ENCODE measurements around the gene XXYLT1. TPM values are rescaled to one million over a fixed set of nuclear protein-coding genes. Genes with fewer than 3 reads are reported as not detected.

Gene XXYLT1
- total RNA-seq, 1 donor from 2014 or later: 42.9 TPM

GRCh38 chr3:195129072-195129643 is 141.8 kb downstream of the XXYLT1 start:
- TF ChIP-seq CTCF (IDR thresholded peaks at IDR 0.05; ENCODE audit: unreplicated experiment): no peak
- no peak for DNase-seq (ENCODE audit: low spot score in 2 of 2, unreplicated experiment in 2 of 2)
- Mint-ChIP-seq H3K27me3 (ENCODE audit: low read depth) (no peaks in the 10 kb centered on the region), H3K36me3 (no peaks in the 10 kb centered on the region), H3K9me3 (peaks cover 3% of the 10 kb centered on the region), H3K4me3 (no peak overlapping the region), H3K4me1 (peaks cover 39% of the 10 kb centered on the region), H3K27ac (peak overlapping the region; percentile 13)

GRCh38 chr3:195128255-195129071 is 142.5 kb downstream of the XXYLT1 start:
- Mint-ChIP-seq H3K27ac (no peak overlapping the region), H3K36me3 (no peaks in the 10 kb centered on the region)

GRCh38 chr3:195126056-195126605 is 144.8 kb downstream of the XXYLT1 start:
- H3K4me1 Mint-ChIP-seq: peaks cover 32% of the 10 kb centered on the region
- no peaks in the 10 kb centered on the region for H3K27me3 Mint-ChIP-seq (ENCODE audit: low read depth)
- no peaks in the 10 kb centered on the region for H3K36me3 Mint-ChIP-seq
- TF ChIP-seq CTCF (IDR thresholded peaks at IDR 0.05; ENCODE audit: unreplicated experiment): no peak
- DNase-seq (ENCODE audit: low spot score in 2 of 2, unreplicated experiment in 2 of 2): no peak
- peaks cover 3% of the 10 kb centered on the region for H3K9me3 Mint-ChIP-seq
- no peak overlapping the region for H3K27ac Mint-ChIP-seq
- H3K4me3 Mint-ChIP-seq: no peak overlapping the region

More at GRCh38 chr3:195128255-195129071, 142.5 kb downstream of the XXYLT1 start:
- no peak for TF ChIP-seq CTCF (IDR thresholded peaks at IDR 0.05; ENCODE audit: unreplicated experiment)
- H3K27me3 Mint-ChIP-seq (ENCODE audit: low read depth): no peaks in the 10 kb centered on the region
- no peak for DNase-seq (ENCODE audit: low spot score in 2 of 2, unreplicated experiment in 2 of 2)
- peaks cover 3% of the 10 kb centered on the region for H3K9me3 Mint-ChIP-seq
- H3K4me1 Mint-ChIP-seq: peaks cover 40% of the 10 kb centered on the region
- H3K4me3 Mint-ChIP-seq: no peak overlapping the region

GRCh38 chr3:195125646-195126045 is 145.3 kb downstream of the XXYLT1 start:
- peaks cover 29% of the 10 kb centered on the region for H3K4me1 Mint-ChIP-seq
- no peak for TF ChIP-seq CTCF (IDR thresholded peaks at IDR 0.05; ENCODE audit: unreplicated experiment)
- H3K27me3 Mint-ChIP-seq (ENCODE audit: low read depth): no peaks in the 10 kb centered on the region
- no peaks in the 10 kb centered on the region for H3K36me3 Mint-ChIP-seq
- H3K9me3 Mint-ChIP-seq: peaks cover 3% of the 10 kb centered on the region
- no peak overlapping the region for H3K4me3 Mint-ChIP-seq
- no peak for DNase-seq (ENCODE audit: low spot score in 2 of 2, unreplicated experiment in 2 of 2)
- no peak overlapping the region for H3K27ac Mint-ChIP-seq

- no peaks in the 10 kb centered on the region for H3K36me3 Mint-ChIP-seq
- peaks cover 2% of the 10 kb centered on the region for H3K9me3 Mint-ChIP-seq
- H3K27me3 Mint-ChIP-seq (ENCODE audit: low read depth): no peaks in the 10 kb centered on the region
- no peak overlapping the region for H3K4me3 Mint-ChIP-seq
- H3K27ac Mint-ChIP-seq: peak overlapping the region; percentile 48
- DNase-seq (ENCODE audit: low spot score in 2 of 2, unreplicated experiment in 2 of 2): no peak
- H3K4me1 Mint-ChIP-seq: peaks cover 28% of the 10 kb centered on the region
- TF ChIP-seq CTCF (IDR thresholded peaks at IDR 0.05; ENCODE audit: unreplicated experiment): no peak
These were observed 146.5 kb downstream of the XXYLT1 start for GRCh38 chr3:195124378-195124992.
